ENCODE measurements around the gene SH3PXD2A.

DNA sequence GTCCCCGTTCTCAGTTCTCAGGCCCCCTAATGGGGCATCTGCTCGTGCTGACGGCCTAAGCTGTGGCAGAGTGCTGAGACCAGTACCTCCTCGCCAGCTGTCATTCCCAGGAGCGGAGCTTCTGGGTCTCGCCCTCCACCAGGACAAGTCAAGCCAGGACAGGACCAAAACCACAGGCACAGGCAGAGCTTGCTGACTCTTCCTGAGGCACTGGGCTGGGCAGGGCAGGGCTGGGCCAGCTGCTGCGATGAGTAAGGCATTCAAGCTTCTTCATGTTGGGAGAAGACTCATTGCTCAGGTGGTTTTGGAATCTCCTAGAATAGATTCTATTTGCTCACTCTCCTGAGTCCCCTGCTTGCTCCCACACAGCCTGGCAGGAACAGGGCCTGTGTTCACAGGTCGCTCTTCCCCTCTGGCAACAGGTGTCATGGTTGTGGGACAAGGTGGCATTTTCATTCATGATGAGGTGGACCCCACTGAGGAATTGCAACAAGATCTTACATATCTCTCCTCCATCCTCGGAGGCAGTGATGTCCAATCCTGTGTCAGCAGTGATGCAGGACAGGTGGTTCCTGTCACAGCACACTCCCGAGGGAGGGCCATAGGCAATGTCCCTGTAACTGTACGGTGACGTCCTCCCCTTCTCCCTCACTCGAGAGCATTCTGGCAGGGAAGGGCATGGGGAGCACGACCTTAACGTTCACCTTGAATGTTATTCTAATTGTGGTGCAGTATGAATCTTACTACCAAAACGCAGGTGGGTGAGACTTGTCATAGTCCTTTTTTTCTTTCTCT, 17.0 kb upstream of the SH3PXD2A start:
- TF ChIP-seq, protein P1, sequence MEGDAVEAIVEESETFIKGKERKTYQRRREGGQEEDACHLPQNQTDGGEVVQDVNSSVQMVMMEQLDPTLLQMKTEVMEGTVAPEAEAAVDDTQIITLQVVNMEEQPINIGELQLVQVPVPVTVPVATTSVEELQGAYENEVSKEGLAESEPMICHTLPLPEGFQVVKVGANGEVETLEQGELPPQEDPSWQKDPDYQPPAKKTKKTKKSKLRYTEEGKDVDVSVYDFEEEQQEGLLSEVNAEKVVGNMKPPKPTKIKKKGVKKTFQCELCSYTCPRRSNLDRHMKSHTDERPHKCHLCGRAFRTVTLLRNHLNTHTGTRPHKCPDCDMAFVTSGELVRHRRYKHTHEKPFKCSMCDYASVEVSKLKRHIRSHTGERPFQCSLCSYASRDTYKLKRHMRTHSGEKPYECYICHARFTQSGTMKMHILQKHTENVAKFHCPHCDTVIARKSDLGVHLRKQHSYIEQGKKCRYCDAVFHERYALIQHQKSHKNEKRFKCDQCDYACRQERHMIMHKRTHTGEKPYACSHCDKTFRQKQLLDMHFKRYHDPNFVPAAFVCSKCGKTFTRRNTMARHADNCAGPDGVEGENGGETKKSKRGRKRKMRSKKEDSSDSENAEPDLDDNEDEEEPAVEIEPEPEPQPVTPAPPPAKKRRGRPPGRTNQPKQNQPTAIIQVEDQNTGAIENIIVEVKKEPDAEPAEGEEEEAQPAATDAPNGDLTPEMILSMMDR (IDR thresholded peaks at IDR 0.05; ENCODE audit: borderline replicate concordance, extremely low read depth, low read length, poor library complexity, severe bottlenecking): no peak
- TF ChIP-seq EZH2 (IDR thresholded peaks at IDR 0.05; ENCODE audit: borderline replicate concordance, low read depth, low read length, severe bottlenecking): no peak

All from DND-41 (cell line).